Sigmoid colon (tissue), 7 donors: Measurements from ENCODE around the gene C1orf210. TPM values are rescaled to one million over a fixed set of nuclear protein-coding genes. Genes with fewer than 3 reads are reported as not detected.

Experiments
- DNase-seq: peaks from one replicate; pipeline ENCODE4 v3.0.0-alpha.2; 2019
- H3K27ac ChIP-seq, 4 donors: fragments of 200-600 bp; sonication (generic); one replicate each; pipeline ENCODE4 v1.5.1; 2016 to 2019; ENCODE audit warnings: mild to moderate bottlenecking in 1 of 4
- H3K27me3 ChIP-seq, 3 donors: fragments of 200-600 bp; sonication (generic); one replicate each; pipeline ENCODE4 v1.5.1; 2019; ENCODE audit warnings: mild to moderate bottlenecking in 1 of 3
- H3K36me3 ChIP-seq, 4 donors: fragments of 200-600 bp; sonication (generic); one replicate each; pipeline ENCODE4 v1.5.1; 2016 to 2019
- H3K4me1 ChIP-seq, 4 donors: fragments of 200-600 bp; sonication (generic); one replicate each; pipeline ENCODE4 v1.5.1; 2017 to 2019
- H3K4me3 ChIP-seq, 4 donors: fragments of 200-600 bp; sonication (generic); one replicate each; pipeline ENCODE4 v1.5.1; 2017 to 2019; ENCODE audit warnings: mild to moderate bottlenecking in 2 of 4, moderate library complexity in 1 of 4
- H3K9me3 ChIP-seq, 4 donors: fragments of 200-600 bp in 3 of 4; sonication (generic) in 3 of 4; one replicate each; pipeline versions ENCODE4 v1.5.1 to v1.6.1; 2013 to 2019
- CTCF ChIP-seq, 4 experiments: fragments of 450-650 bp in 3 of 4; fragments of 200-600 bp in 1 of 4; IDR thresholded peaks; one replicate each; pipeline ENCODE4 v1.5.1; 2016 to 2019; ENCODE audit warnings: antibody characterized with exemption in 4 of 4, mild to moderate bottlenecking in 3 of 4, moderate library complexity in 2 of 4
- EP300 ChIP-seq, 4 donors: sonication (generic); formaldehyde crosslinking; IDR thresholded peaks; one replicate each; pipeline ENCODE4 v1.6.1; 2017; ENCODE audit warnings: antibody characterized with exemption in 4 of 4
- POLR2A ChIP-seq, 2 donors: fragments of 450-650 bp; IDR thresholded peaks; one replicate each; pipeline ENCODE4 v1.6.1; 2016; ENCODE audit warnings: antibody characterized with exemption in 2 of 2, mild to moderate bottlenecking in 2 of 2, moderate library complexity in 2 of 2
- POLR2AphosphoS5 ChIP-seq, 4 donors: sonication (generic); formaldehyde crosslinking; IDR thresholded peaks; one replicate each; pipeline ENCODE4 v1.6.1; 2017; ENCODE audit warnings: antibody characterized with exemption in 4 of 4
- WGBS, 2 donors: extraction: QIAGEN DNeasy Blood & Tissue Kit; methylation state at CpG; one replicate each; pipeline ENCODE4 v1.1.7; 2013; 5-methylcytosine and 5-hydroxymethylcytosine counted together
- intact Hi-C: fragments of 100-400 bp; cut with DNase I; formaldehyde crosslinking; loops from one replicate; pipeline ENCODE4 v1.15.1; 2023
- polyA plus RNA-seq, 3 donors: library from polyadenylated mRNA; stranded (reverse); fragments of 200-250 nt; gene quantifications; one replicate each; pipeline ENCODE4 v1.2.3, GENCODE V29; 2013
- total RNA-seq, 4 donors: library from RNA; depleted of rRNA; stranded (reverse); fragments of >200 nt; gene quantifications; one replicate each; pipeline ENCODE4 v1.1.0, GENCODE V29; 2016
- donor health status: healthy with polysubstance abuse.
- donor health status: Bipolar disorder and iron deficiency.
- donor health status: healthy.

The C1orf210 gene
- total RNA-seq (1 to 10 TPM in 1 of 4 donors, not detected in 3; 2.1 TPM), polyA plus RNA-seq (10 to 100 TPM; 44.6 to 68.5 (median 64.3) TPM)

DNA sequence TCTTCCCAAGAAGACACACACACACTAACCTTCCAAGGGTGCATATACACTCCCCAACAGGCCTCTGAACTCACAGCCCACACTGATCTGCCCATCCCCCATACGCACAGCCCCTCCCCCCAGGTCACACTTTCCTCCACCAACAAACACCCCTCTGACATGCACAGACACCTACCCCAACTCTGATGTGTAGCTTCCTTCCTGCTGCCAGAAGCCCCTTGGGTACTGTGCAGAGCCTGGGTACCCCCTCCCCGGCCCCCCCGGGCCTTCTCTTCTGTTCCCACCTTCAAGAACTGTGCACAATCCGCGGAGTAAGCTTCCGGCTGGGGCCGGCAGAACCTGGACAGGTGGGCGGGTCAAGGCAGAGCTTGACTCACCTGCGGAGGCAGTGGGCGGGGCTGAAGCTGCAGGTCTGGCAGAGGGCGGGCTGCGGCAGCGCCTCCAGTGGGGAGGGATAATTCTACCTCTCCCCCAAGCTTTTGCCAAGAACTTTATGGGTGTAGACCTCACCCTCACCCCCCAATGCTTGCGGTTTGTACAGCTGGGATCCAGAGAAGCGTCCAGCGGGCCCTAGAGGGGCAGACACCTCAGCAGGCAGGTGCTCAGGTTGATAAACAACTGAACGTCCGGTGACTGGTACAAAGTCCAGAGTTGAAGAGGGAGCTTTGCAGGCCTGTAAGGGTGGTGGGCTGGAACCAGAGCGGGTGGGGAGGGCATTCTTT lies at the start of gene C1orf210:
Gene C1orf210, minus strand, starts transcription at position 313 of the 722 bp plus-strand sequence. CDS start 2,311 bp downstream, outside the sequence.
- peak within 1 kb of the TSS in 1 of 4 donors; percentile 7 for H3K4me3 ChIP-seq
- no peak for TF ChIP-seq EP300 (IDR thresholded peaks at IDR 0.05)
- TF ChIP-seq CTCF (IDR thresholded peaks at IDR 0.05): peak in 1 of 4 experiments; percentile 32
- peak in 1 of 2 donors; percentile 48 for TF ChIP-seq POLR2A (IDR thresholded peaks at IDR 0.05)
- H3K27ac ChIP-seq: no peak within 1 kb of the TSS
- peak; percentile 60 for DNase-seq
- intact Hi-C loops: no loop called here
- H3K9me3 ChIP-seq: no peaks in the 10 kb centered on the region
- H3K36me3 ChIP-seq: no peaks in the 10 kb centered on the region
- H3K4me1 ChIP-seq: no peaks in the 10 kb centered on the region
- H3K27me3 ChIP-seq: peaks cover 0 to 4% (median 3%) of the 10 kb centered on the region in 3 donors
- 10 to 44% methylated on average over 19 of the region's 19 CpGs for WGBS, 2 donors

DNA sequence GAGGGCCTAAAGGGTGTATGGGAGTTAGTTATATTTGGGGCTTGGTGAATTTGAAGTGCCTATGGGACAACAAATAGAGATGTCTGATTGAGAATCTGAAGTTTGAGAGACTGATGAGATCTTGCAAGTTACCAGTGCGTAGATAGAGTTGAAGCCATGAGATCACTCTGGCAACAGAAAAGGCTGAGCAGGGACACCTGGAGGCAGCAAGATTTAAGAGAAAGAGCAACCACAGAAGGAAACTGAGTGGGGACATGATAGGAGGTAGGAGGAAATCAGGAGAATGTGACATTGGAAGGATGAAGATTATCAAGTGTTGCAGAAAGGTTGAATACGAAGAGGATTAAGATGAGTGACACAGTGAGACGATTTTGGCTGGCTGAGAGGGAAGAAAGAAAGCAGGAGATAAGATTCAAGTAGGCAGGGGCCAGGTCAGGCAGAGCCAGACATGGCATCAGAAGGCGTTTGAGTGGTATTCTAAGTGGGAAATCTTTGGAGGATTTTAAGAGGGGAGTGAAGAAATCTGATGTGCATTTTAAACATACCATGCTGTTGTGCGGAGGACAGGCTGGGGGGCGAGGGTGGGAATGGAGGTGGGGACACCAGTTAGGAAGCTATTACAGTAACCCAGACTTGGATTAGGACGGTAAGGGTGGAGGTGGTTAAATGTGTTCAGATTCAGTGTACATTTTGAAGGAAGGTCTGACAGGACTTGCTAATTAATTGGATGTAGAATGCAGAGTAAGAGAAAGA lies 49.2 kb upstream of the C1orf210 start:
- H3K4me3 ChIP-seq: no peak overlapping the region
- intact Hi-C loops: no loop called here
- no peaks in the 10 kb centered on the region for H3K4me1 ChIP-seq
- TF ChIP-seq POLR2A (IDR thresholded peaks at IDR 0.05) (no peak), EP300 (IDR thresholded peaks at IDR 0.05) (no peak), CTCF (IDR thresholded peaks at IDR 0.05) (no peak)
- H3K27me3 ChIP-seq: no peaks in the 10 kb centered on the region
- 81 to 86% methylated on average over 7 of the region's 7 CpGs for WGBS, 2 donors
- no peaks in the 10 kb centered on the region for H3K36me3 ChIP-seq
- peak; percentile 15 for DNase-seq
- H3K27ac ChIP-seq: no peak overlapping the region
- H3K9me3 ChIP-seq: no peaks in the 10 kb centered on the region

- H3K27ac ChIP-seq: no peak overlapping the region
- H3K9me3 ChIP-seq: peaks cover 0 to 3% (median 0%) of the 10 kb centered on the region in 4 donors
- intact Hi-C loops: no loop called here
- H3K4me3 ChIP-seq: no peak overlapping the region
- WGBS, 2 donors: 95 to 98% methylated on average over 5 of the region's 5 CpGs
- no peaks in the 10 kb centered on the region for H3K36me3 ChIP-seq
- TF ChIP-seq CTCF (IDR thresholded peaks at IDR 0.05): no peak
- TF ChIP-seq EP300 (IDR thresholded peaks at IDR 0.05): no peak
- TF ChIP-seq POLR2AphosphoS5 (IDR thresholded peaks at IDR 0.05): no peak
- TF ChIP-seq POLR2A (IDR thresholded peaks at IDR 0.05): no peak
- H3K4me1 ChIP-seq: no peaks in the 10 kb centered on the region
- DNase-seq: no peak
- H3K27me3 ChIP-seq: no peaks in the 10 kb centered on the region
These were observed 46.3 kb upstream of the C1orf210 start for GRCh38 chr1:43331688-43332087.

DNA sequence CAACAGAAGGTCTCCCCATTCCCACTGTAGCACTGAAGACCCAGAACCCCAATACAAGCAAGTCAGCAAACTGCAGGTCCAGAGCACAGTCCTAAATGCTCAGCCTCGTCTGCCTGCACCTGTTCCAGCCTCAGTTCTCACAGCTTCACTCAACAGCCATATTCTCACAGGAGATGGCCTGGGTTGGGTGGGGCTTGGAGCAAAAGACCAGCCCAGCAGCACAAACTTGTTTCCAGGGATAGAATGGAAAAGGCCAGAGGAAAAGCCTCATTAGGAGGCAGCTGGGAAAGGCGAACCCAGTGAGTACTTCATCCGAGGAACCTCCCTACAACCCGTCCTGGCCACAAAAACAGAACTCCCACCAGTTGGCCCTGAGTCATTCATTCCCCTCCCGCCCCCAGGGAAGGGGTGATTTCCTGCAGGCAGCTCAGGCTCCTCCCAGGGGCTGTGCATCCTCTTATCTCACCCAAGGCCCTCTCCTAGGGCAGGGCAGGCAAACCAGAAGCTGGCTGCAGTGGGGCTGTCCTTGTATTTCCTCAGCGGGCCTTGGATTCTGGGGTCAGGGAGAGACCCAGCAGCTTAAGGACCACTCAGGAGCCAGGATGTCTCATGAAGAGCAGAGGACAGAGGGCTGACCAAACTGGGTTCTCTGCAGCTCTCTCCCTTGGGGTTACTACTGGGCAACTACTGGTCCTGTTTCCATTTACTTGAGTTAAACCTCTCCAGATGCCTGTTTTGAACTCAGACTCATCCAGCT lies 44.8 kb upstream of the C1orf210 start:
- intact Hi-C loops: no loop called here
- Histone ChIP-seq H3K4me3 (no peak overlapping the region), H3K9me3 (peaks cover 0 to 3% (median 0%) of the 10 kb centered on the region in 4 donors), H3K27me3 (no peaks in the 10 kb centered on the region), H3K27ac (no peak overlapping the region), H3K4me1 (no peaks in the 10 kb centered on the region), H3K36me3 (no peaks in the 10 kb centered on the region)
- 35 to 54% methylated on average over 6 of the region's 6 CpGs for WGBS, 2 donors
- peak; percentile 58 for DNase-seq
- TF ChIP-seq POLR2A (IDR thresholded peaks at IDR 0.05) (no peak), EP300 (IDR thresholded peaks at IDR 0.05) (no peak), CTCF (IDR thresholded peaks at IDR 0.05) (no peak), POLR2AphosphoS5 (IDR thresholded peaks at IDR 0.05) (no peak)
